ENCODE results near the gene CXCR3. TPM values are rescaled to one million over a fixed set of nuclear protein-coding genes. Genes with fewer than 3 reads are reported as not detected.
"Not testable (repeated sequence)": the region's sequence is repeated elsewhere in the genome, so short reads cannot be mapped to it uniquely, and the experiment has no call there.

Gene CXCR3
- total RNA-seq, 1 donor from 2014 or later, result not detected

DNA sequence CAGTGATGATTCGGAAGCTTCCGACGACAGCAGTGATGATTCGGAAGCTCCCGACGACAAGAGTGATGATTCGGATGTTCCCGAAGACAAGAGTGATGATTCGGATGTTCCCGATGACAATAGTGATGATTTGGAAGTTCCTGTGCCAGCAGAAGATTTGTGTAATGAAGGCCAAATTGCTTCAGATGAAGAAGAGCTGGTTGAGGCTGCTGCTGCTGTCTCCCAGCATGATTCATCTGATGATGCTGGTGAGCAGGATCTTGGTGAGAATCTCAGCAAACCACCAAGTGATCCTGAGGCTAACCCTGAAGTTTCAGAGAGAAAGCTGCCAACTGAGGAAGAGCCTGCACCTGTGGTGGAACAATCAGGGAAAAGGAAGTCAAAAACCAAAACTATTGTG, 14.2 kb downstream of the CXCR3 start:
- Mint-ChIP-seq H3K36me3 (peaks cover 43% of the 10 kb centered on the region), H3K9me3 (peaks cover 40% of the 10 kb centered on the region), H3K27me3 (ENCODE audit: low read depth) (no peaks in the 10 kb centered on the region), H3K4me1 (no peaks in the 10 kb centered on the region), H3K27ac (no peak overlapping the region), H3K4me3 (no peak overlapping the region)
- DNase-seq (ENCODE audit: low spot score in 2 of 2, unreplicated experiment in 2 of 2), result no peak
- TF ChIP-seq, protein P1, sequence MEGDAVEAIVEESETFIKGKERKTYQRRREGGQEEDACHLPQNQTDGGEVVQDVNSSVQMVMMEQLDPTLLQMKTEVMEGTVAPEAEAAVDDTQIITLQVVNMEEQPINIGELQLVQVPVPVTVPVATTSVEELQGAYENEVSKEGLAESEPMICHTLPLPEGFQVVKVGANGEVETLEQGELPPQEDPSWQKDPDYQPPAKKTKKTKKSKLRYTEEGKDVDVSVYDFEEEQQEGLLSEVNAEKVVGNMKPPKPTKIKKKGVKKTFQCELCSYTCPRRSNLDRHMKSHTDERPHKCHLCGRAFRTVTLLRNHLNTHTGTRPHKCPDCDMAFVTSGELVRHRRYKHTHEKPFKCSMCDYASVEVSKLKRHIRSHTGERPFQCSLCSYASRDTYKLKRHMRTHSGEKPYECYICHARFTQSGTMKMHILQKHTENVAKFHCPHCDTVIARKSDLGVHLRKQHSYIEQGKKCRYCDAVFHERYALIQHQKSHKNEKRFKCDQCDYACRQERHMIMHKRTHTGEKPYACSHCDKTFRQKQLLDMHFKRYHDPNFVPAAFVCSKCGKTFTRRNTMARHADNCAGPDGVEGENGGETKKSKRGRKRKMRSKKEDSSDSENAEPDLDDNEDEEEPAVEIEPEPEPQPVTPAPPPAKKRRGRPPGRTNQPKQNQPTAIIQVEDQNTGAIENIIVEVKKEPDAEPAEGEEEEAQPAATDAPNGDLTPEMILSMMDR (IDR thresholded peaks at IDR 0.05; ENCODE audit: unreplicated experiment), result no peak

DNA sequence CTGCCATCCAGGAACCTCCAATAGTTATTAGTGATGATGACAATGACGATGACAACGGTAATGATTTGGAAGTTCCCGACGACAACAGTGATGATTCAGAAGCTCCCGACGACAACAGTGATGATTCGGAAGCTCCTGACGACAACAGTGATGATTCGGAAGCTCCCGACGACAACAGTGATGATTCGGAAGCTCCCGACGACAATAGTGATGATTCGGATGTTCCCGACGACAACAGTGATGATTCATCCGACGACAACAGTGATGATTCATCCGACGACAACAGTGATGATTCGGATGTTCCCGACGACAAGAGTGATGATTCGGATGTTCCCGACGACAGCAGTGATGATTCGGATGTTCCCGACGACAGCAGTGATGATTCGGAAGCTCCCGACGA, 14.7 kb downstream of the CXCR3 start:
- no peak overlapping the region for H3K4me3 Mint-ChIP-seq
- DNase-seq (ENCODE audit: low spot score in 2 of 2, unreplicated experiment in 2 of 2), result no peak

DNA sequence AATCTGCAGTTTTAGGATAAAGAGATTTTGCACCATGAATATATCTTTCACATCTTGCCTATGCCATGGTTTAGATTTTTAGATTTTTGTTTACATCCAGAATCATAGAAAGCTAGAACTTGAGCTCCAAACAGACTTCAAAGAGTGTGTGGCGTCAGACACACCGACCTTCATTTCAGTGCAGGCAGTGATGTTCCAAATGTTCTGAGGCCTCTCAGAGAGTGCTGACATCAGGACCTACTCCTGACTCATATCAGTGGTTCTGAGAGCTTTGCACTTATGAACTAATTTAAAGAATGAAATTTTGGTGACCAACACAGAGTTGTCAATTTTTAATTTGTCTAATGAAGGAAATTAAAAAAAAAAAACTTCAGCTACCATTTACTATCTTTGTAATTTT, 18.3 kb downstream of the CXCR3 start:
- TF ChIP-seq, protein P1 (IDR thresholded peaks at IDR 0.05; ENCODE audit: unreplicated experiment), result no peak
- Mint-ChIP-seq H3K27me3 (ENCODE audit: low read depth) (no peaks in the 10 kb centered on the region), H3K9me3 (peaks cover 36% of the 10 kb centered on the region), H3K4me1 (no peaks in the 10 kb centered on the region), H3K36me3 (peaks cover 39% of the 10 kb centered on the region), H3K4me3 (no peak overlapping the region), H3K27ac (no peak overlapping the region)
- DNase-seq (ENCODE audit: low spot score in 2 of 2, unreplicated experiment in 2 of 2), result no peak

More for the DNA sequence above, 14.7 kb downstream of the CXCR3 start:
- H3K4me1 Mint-ChIP-seq, result no peaks in the 10 kb centered on the region
- TF ChIP-seq, protein P1 (IDR thresholded peaks at IDR 0.05; ENCODE audit: unreplicated experiment), result no peak
- peaks cover 40% of the 10 kb centered on the region for H3K36me3 Mint-ChIP-seq
- peaks cover 37% of the 10 kb centered on the region for H3K9me3 Mint-ChIP-seq
- no peaks in the 10 kb centered on the region for H3K27me3 Mint-ChIP-seq (ENCODE audit: low read depth)
- no peak overlapping the region for H3K27ac Mint-ChIP-seq

DNA sequence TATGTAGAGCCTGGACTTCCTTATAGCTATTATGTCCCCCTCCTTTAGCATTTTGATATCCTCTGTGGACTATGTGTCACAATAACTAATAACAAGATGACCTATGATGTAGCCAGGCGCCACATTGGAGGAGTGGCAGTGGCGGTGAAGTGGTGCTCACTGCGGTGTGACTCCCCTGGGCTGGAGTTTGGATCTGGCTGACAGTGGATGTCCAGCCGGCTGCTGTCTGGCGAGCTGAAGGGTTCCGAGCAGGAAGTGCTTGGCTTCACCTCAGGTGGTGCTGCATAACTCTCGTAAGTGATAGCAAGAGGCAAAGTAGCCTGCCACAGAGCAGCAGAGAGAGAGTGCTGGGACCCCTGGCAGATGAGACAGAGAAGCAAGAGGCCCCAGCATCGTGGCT, 25.1 kb downstream of the CXCR3 start:
- DNase-seq (ENCODE audit: low spot score in 2 of 2, unreplicated experiment in 2 of 2); H3K27me3 Mint-ChIP-seq (ENCODE audit: low read depth); H3K4me3 Mint-ChIP-seq; H3K27ac Mint-ChIP-seq; H3K4me1 Mint-ChIP-seq: not testable (repeated sequence)
- H3K36me3 Mint-ChIP-seq, result peaks cover 10% of the 10 kb centered on the region
- peaks cover 14% of the 10 kb centered on the region for H3K9me3 Mint-ChIP-seq

DNA sequence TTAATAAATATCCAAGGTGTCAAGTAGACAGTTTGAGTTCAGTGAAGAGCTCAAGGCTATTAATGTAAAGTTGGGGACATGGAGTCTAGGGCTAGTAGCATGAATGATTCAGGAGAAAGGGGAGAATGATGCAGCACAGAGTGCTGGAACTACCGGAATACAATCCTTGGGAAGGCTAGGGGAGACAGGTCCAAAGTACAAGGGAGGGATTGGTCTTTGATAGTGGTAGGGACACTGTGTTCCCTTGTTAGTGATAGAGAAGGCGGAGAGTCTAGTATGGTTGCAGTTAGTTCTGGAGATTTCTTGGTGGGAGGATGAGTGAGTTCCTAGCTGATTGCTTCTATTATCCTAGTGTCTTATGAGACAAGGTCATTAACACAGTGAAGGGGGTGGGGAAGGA, 31.4 kb downstream of the CXCR3 start:
- Mint-ChIP-seq H3K27me3 (ENCODE audit: low read depth) (no peaks in the 10 kb centered on the region), H3K4me1 (no peaks in the 10 kb centered on the region), H3K9me3 (peaks cover 25% of the 10 kb centered on the region), H3K4me3 (no peak overlapping the region), H3K36me3 (peaks cover 2% of the 10 kb centered on the region), H3K27ac (no peak overlapping the region)
- TF ChIP-seq, protein P1 (IDR thresholded peaks at IDR 0.05; ENCODE audit: unreplicated experiment), result no peak
- DNase-seq (ENCODE audit: low spot score in 2 of 2, unreplicated experiment in 2 of 2), result no peak

DNA sequence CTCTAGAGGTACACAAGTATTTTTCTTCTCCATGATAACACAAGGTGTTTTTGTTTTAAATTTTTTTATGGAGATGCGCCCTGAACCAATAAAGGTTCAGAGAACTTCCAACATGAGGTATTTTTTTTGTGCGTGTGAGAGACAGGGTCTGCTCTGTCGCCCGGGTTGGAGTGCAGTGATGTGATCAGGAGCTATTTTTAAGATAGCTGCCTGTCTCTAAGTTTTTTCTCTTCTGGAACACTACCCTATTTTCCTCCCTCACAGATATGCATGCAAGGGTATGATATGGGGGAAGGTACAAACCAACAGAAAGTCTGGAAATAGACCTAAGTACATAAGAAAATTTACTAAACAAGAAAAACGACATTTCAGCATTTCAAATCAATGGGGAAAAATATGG, 37.1 kb downstream of the CXCR3 start:
- Mint-ChIP-seq H3K27me3 (ENCODE audit: low read depth) (no peaks in the 10 kb centered on the region), H3K27ac (no peak overlapping the region)

More for the DNA sequence above, 37.1 kb downstream of the CXCR3 start:
- TF ChIP-seq, protein P1 (IDR thresholded peaks at IDR 0.05; ENCODE audit: unreplicated experiment), result no peak
- DNase-seq (ENCODE audit: low spot score in 2 of 2, unreplicated experiment in 2 of 2), result no peak
- H3K4me3 Mint-ChIP-seq, result no peak overlapping the region
- no peaks in the 10 kb centered on the region for H3K4me1 Mint-ChIP-seq
- peaks cover 19% of the 10 kb centered on the region for H3K9me3 Mint-ChIP-seq
- peaks cover 5% of the 10 kb centered on the region for H3K36me3 Mint-ChIP-seq

Data from mesothelial cell of epicardium (in vitro differentiated cells).